Neural progenitor cell (in vitro differentiated cells): ENCODE measurements around the gene BAAT.

Experiments used
- EZH2phosphoT487 ChIP-seq: fragments of 200-600 bp; sonication (generic); IDR thresholded peaks from 2 replicates; pipeline ENCODE4 v1.6.1; 2017; ENCODE audit warnings: antibody characterized with exemption
- TF ChIP-seq, protein P1 (sequence below): fragments of 200-600 bp; sonication (generic); IDR thresholded peaks from 2 replicates; pipeline ENCODE4 v1.5.1; 2017; ENCODE audit warnings: antibody characterized with exemption, mild to moderate bottlenecking

GRCh38 chr9:101433229-101433628 lies 48.4 kb upstream of the BAAT start:
- TF ChIP-seq, protein P1, sequence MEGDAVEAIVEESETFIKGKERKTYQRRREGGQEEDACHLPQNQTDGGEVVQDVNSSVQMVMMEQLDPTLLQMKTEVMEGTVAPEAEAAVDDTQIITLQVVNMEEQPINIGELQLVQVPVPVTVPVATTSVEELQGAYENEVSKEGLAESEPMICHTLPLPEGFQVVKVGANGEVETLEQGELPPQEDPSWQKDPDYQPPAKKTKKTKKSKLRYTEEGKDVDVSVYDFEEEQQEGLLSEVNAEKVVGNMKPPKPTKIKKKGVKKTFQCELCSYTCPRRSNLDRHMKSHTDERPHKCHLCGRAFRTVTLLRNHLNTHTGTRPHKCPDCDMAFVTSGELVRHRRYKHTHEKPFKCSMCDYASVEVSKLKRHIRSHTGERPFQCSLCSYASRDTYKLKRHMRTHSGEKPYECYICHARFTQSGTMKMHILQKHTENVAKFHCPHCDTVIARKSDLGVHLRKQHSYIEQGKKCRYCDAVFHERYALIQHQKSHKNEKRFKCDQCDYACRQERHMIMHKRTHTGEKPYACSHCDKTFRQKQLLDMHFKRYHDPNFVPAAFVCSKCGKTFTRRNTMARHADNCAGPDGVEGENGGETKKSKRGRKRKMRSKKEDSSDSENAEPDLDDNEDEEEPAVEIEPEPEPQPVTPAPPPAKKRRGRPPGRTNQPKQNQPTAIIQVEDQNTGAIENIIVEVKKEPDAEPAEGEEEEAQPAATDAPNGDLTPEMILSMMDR: no peak
- no peak for TF ChIP-seq EZH2phosphoT487
